Measurements from ENCODE around the gene NRIP1.

Gene NRIP1

DNA sequence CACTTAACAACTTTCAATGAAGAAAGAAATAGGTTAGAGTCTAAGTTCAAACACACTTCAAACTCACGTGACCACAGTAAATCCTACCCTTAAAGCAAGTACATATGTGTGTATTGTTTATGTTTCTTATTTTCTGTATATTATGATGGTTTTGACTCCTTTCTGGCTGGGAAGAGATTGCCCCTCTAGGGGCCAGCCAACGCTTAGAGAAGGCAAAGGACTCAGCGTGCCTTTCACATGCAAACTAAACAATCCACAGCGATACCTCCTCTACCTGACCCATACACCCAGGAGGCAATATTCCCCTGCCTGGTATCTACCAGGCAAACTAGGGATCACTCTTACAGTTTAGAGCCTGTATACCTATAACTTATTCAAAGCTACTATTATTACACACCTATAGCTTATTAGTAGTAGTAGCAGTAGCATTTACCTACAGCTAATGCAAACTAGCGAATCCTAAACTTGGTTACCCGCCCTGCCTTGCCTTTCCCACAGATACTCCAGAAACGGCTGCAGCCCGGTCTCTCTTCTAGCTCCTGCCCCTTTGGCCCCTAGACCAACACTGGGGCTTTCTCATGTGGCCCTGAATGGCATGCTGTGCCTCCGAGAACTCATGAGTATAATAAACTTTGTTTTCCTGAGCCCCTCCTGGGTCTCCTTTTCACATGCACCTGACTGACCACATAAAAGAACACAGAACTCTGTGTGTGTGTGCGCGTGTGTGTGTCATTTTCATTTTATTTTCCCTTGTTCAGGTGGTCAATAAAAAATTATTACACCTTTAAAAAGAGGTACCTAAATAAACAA, 14.0 kb downstream of the NRIP1 start:
- H3K27me3 ChIP-seq (replicated peaks), result no peaks in the 10 kb centered on the region
- no peak overlapping the region for H3K4me3 ChIP-seq (ENCODE audit: low read depth, low read length)
- no peak overlapping the region for H3K27ac ChIP-seq
- TF ChIP-seq, protein P1, sequence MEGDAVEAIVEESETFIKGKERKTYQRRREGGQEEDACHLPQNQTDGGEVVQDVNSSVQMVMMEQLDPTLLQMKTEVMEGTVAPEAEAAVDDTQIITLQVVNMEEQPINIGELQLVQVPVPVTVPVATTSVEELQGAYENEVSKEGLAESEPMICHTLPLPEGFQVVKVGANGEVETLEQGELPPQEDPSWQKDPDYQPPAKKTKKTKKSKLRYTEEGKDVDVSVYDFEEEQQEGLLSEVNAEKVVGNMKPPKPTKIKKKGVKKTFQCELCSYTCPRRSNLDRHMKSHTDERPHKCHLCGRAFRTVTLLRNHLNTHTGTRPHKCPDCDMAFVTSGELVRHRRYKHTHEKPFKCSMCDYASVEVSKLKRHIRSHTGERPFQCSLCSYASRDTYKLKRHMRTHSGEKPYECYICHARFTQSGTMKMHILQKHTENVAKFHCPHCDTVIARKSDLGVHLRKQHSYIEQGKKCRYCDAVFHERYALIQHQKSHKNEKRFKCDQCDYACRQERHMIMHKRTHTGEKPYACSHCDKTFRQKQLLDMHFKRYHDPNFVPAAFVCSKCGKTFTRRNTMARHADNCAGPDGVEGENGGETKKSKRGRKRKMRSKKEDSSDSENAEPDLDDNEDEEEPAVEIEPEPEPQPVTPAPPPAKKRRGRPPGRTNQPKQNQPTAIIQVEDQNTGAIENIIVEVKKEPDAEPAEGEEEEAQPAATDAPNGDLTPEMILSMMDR (IDR thresholded peaks at IDR 0.05; ENCODE audit: low read depth, low read length, missing control alignments), result no peak
- in situ Hi-C loops (cut with HindIII; ENCODE audit: low pct_ligation_motif_present, low sequenced_read_pairs), result no loop called here
- H3K36me3 ChIP-seq (replicated peaks), result no peaks in the 10 kb centered on the region
- no peak for DNase-seq

GRCh38 chr21:15045017-15045416, 19.8 kb downstream of the NRIP1 start:
- in situ Hi-C loops (cut with HindIII; ENCODE audit: low pct_ligation_motif_present, low sequenced_read_pairs), result no loop called here
- TF ChIP-seq, protein P1 (IDR thresholded peaks at IDR 0.05; ENCODE audit: low read depth, low read length, missing control alignments), result no peak

GRCh38 chr21:15042531-15042930, 22.3 kb downstream of the NRIP1 start:
- no peak overlapping the region for H3K4me3 ChIP-seq (ENCODE audit: low read depth, low read length)
- peaks cover 23% of the 10 kb centered on the region for H3K36me3 ChIP-seq (replicated peaks)
- in situ Hi-C loops (cut with HindIII; ENCODE audit: low pct_ligation_motif_present, low sequenced_read_pairs), result no loop called here
- no peak overlapping the region for H3K27ac ChIP-seq
- DNase-seq, result no peak
- TF ChIP-seq, protein P1 (IDR thresholded peaks at IDR 0.05; ENCODE audit: low read depth, low read length, missing control alignments), result no peak
- H3K27me3 ChIP-seq (replicated peaks), result no peaks in the 10 kb centered on the region

More at GRCh38 chr21:15045017-15045416, 19.8 kb downstream of the NRIP1 start:
- DNase-seq, result no peak
- no peak overlapping the region for H3K27ac ChIP-seq
- H3K27me3 ChIP-seq (replicated peaks), result no peaks in the 10 kb centered on the region
- no peak overlapping the region for H3K4me3 ChIP-seq (ENCODE audit: low read depth, low read length)
- peaks cover 17% of the 10 kb centered on the region for H3K36me3 ChIP-seq (replicated peaks)

GRCh38 chr21:15039607-15040299, 25.0 kb downstream of the NRIP1 start:
- Histone ChIP-seq H3K36me3 (replicated peaks) (peaks cover 27% of the 10 kb centered on the region), H3K4me3 (ENCODE audit: low read depth, low read length) (no peak overlapping the region), H3K27me3 (replicated peaks) (no peaks in the 10 kb centered on the region), H3K27ac (no peak overlapping the region)
- no peak for DNase-seq
- TF ChIP-seq, protein P1 (IDR thresholded peaks at IDR 0.05; ENCODE audit: low read depth, low read length, missing control alignments), result no peak
- in situ Hi-C loops (cut with HindIII; ENCODE audit: low pct_ligation_motif_present, low sequenced_read_pairs), result no loop called here

- no peaks in the 10 kb centered on the region for H3K27me3 ChIP-seq (replicated peaks)
- in situ Hi-C loops (cut with HindIII; ENCODE audit: low pct_ligation_motif_present, low sequenced_read_pairs), result no loop called here
- TF ChIP-seq, protein P1 (IDR thresholded peaks at IDR 0.05; ENCODE audit: low read depth, low read length, missing control alignments), result no peak
- H3K36me3 ChIP-seq (replicated peaks), result peaks cover 27% of the 10 kb centered on the region
- H3K4me3 ChIP-seq (ENCODE audit: low read depth, low read length), result no peak overlapping the region
- no peak overlapping the region for H3K27ac ChIP-seq
- no peak for DNase-seq
Measured at GRCh38 chr21:15037900-15038293, 26.9 kb downstream of the NRIP1 start.

All from brain microvascular endothelial cell (primary cell).